CD14-positive monocyte (primary cell): ENCODE measurements around the gene TBC1D4. TPM values are rescaled to one million over a fixed set of nuclear protein-coding genes. Genes with fewer than 3 reads are reported as not detected.

ENCODE experiments used
- DNase-seq, 3 donors: peaks; one replicate each; pipeline ENCODE4 v3.0.0-alpha.2; 2011 to 2022
- H2AFZ ChIP-seq: 2 replicates; pipeline ENCODE4 v1.6.0; 2012; ENCODE audit warnings: mild to moderate bottlenecking, low read depth, low read length, inconsistent platforms; ENCODE audit not compliant: insufficient read depth, poor library complexity, severe bottlenecking
- H3K27ac ChIP-seq, 2 donors: 1 replicate in 1 of 2; 2 replicates in 1 of 2; pipeline ENCODE4 v1.5.1; 2012 to 2013; ENCODE audit warnings: low read length in 2 of 2, control low read depth in 1 of 2, inconsistent platforms in 1 of 2, low read depth in 1 of 2, mild to moderate bottlenecking in 1 of 2
- H3K27me3 ChIP-seq, 2 donors: one replicate each; pipeline versions ENCODE4 v1.6.0 to v1.6.1; 2011 to 2013; ENCODE audit warnings: low read length in 2 of 2; ENCODE audit not compliant: control insufficient read depth in 2 of 2, insufficient read depth in 2 of 2
- H3K36me3 ChIP-seq, 2 donors: replicated peaks in 1 of 2; 1 replicate in 1 of 2; 2 replicates in 1 of 2; pipeline versions ENCODE4 v1.5.1 to v1.6.1; 2012 to 2013; ENCODE audit warnings: low read length in 2 of 2, control low read depth in 1 of 2, inconsistent platforms in 1 of 2, mild to moderate bottlenecking in 1 of 2; ENCODE audit not compliant: insufficient read depth in 2 of 2, control insufficient read depth in 1 of 2
- H3K4me1 ChIP-seq, 2 donors: 1 replicate in 1 of 2; 2 replicates in 1 of 2; pipeline versions ENCODE4 v1.5.1 to v1.6.1; 2012 to 2013; ENCODE audit warnings: low read length in 2 of 2, control low read depth in 1 of 2, inconsistent platforms in 1 of 2, mild to moderate bottlenecking in 1 of 2, moderate library complexity in 1 of 2; ENCODE audit not compliant: insufficient read depth in 2 of 2, control insufficient read depth in 1 of 2
- H3K4me2 ChIP-seq: replicated peaks from 2 replicates; pipeline ENCODE3; 2012; ENCODE audit warnings: low read length, moderate library complexity, mild to moderate bottlenecking; ENCODE audit not compliant: poor library complexity, severe bottlenecking; ENCODE audit errors: extremely low read depth
- H3K4me3 ChIP-seq, 3 experiments: fragments of 200-600 bp in 1 of 3; sonication (generic) in 1 of 3; replicated peaks in 1 of 3; 1 replicate in 2 of 3; 2 replicates in 1 of 3; pipeline ENCODE4 v1.5.1; 2011 to 2013; ENCODE audit warnings: low read length in 3 of 3, mild to moderate bottlenecking in 3 of 3, control low read depth in 2 of 3, low read depth in 2 of 3, inconsistent platforms in 1 of 3, moderate library complexity in 1 of 3
- H3K79me2 ChIP-seq: 2 replicates; pipeline ENCODE4 v1.6.0; 2012; ENCODE audit warnings: mild to moderate bottlenecking, control low read depth, inconsistent platforms, low read length, moderate library complexity; ENCODE audit not compliant: insufficient read depth
- H3K9ac ChIP-seq: 2 replicates; pipeline ENCODE4 v1.6.0; 2017; ENCODE audit warnings: low read length, mild to moderate bottlenecking; ENCODE audit not compliant: insufficient read depth, poor library complexity, severe bottlenecking
- H3K9me3 ChIP-seq, 2 donors: replicated peaks in 1 of 2; 1 replicate in 1 of 2; 2 replicates in 1 of 2; pipeline versions ENCODE4 v1.5.1 to v1.6.1; 2012 to 2013; ENCODE audit warnings: low read length in 2 of 2, control low read depth in 1 of 2; ENCODE audit not compliant: control insufficient read depth in 1 of 2, insufficient read depth in 1 of 2
- H4K20me1 ChIP-seq: 2 replicates; pipeline ENCODE4 v1.6.0; 2012; ENCODE audit warnings: mild to moderate bottlenecking, low read length, control low read depth, moderate library complexity; ENCODE audit not compliant: insufficient read depth
- H3K27ac Mint-ChIP-seq, 7 donors: one replicate each; pipeline ENCODE4 v1.8.0; 2020; ENCODE audit warnings: mild to moderate bottlenecking in 7 of 7, mixed read lengths in 7 of 7, moderate library complexity in 6 of 7, inconsistent platforms in 2 of 7
- H3K27me3 Mint-ChIP-seq, 3 donors: one replicate each; pipeline ENCODE4 v1.8.0; 2021 to 2022; ENCODE audit warnings: low read depth in 3 of 3, mild to moderate bottlenecking in 3 of 3, mixed read lengths in 3 of 3, moderate library complexity in 3 of 3, inconsistent platforms in 1 of 3
- H3K36me3 Mint-ChIP-seq, 2 donors: one replicate each; pipeline ENCODE4 v1.8.0; 2020; ENCODE audit warnings: mixed read lengths in 2 of 2, inconsistent platforms in 1 of 2, mild to moderate bottlenecking in 1 of 2
- H3K4me1 Mint-ChIP-seq: one replicate; pipeline ENCODE4 v1.8.0; 2020; ENCODE audit warnings: mild to moderate bottlenecking, mixed read lengths
- H3K4me3 Mint-ChIP-seq, 2 donors: one replicate each; pipeline ENCODE4 v1.8.0; 2020; ENCODE audit warnings: mild to moderate bottlenecking in 2 of 2, mixed read lengths in 2 of 2, moderate library complexity in 1 of 2
- H3K9me3 Mint-ChIP-seq, 7 donors: one replicate each; pipeline ENCODE4 v1.8.0; 2020 to 2022; ENCODE audit warnings: mixed read lengths in 7 of 7, mild to moderate bottlenecking in 6 of 7, moderate library complexity in 6 of 7, inconsistent platforms in 2 of 7
- CTCF ChIP-seq: fragments of 200-600 bp; IDR thresholded peaks from one replicate; pipeline ENCODE4 v1.8.0; 2022; ENCODE audit warnings: antibody characterized with exemption, mild to moderate bottlenecking
- WGBS: methylation state at CpG from one replicate; pipeline ENCODE4 v1.1.5; 2013; ENCODE audit warnings: missing lambda C conversion rate; ENCODE audit not compliant: insufficient coverage; 5-methylcytosine and 5-hydroxymethylcytosine counted together
- intact Hi-C, 2 donors: fragments of 100-400 bp; cut with micrococcal nuclease; formaldehyde crosslinking; loops; one replicate each; pipeline versions ENCODE4 v1.15.0 to v1.15.1; 2023
- polyA plus RNA-seq, 3 donors: library from polyadenylated mRNA; depleted of rRNA in 1 of 3; unstranded in 2 of 3; stranded (reverse) in 1 of 3; fragments of 300-500 nt in 2 of 3; fragments of >200 nt in 1 of 3; fragmentation: Illumina TruSeq in 2 of 3; gene quantifications; 1 replicate in 2 of 3; 2 replicates in 1 of 3; pipeline ENCODE4 v1.2.3, GENCODE V29; 2012 to 2021

Gene TBC1D4
- polyA plus RNA-seq, 3 donors = 2.0 to 6.7 (median 2.5) TPM

- Mint-ChIP-seq H3K36me3 (no peaks in the 10 kb centered on the region), H3K27ac (no peak overlapping the region), H3K9me3 (peaks cover 0 to 2% (median 0%) of the 10 kb centered on the region in 7 donors), H3K27me3 (peaks cover 0 to 2% (median 1%) of the 10 kb centered on the region in 3 donors), H3K4me1 (no peaks in the 10 kb centered on the region), H3K4me3 (no peak overlapping the region)
- no peaks in the 10 kb centered on the region for H3K27me3 ChIP-seq
- H3K4me1 ChIP-seq = no peaks in the 10 kb centered on the region
- no peak overlapping the region for H3K27ac ChIP-seq
- no peak overlapping the region for H2AFZ ChIP-seq
- H4K20me1 ChIP-seq = no peaks in the 10 kb centered on the region
- H3K4me3 ChIP-seq = no peak overlapping the region
- H3K9me3 ChIP-seq = no peaks in the 10 kb centered on the region
- WGBS = 100% methylated on average over 1 of the region's 3 CpGs
- DNase-seq = no peak
- no peak for TF ChIP-seq CTCF
- H3K4me2 ChIP-seq = no peak overlapping the region
- H3K79me2 ChIP-seq = no peaks in the 10 kb centered on the region
- H3K9ac ChIP-seq = no peak overlapping the region
- intact Hi-C loops = no loop called here
- no peaks in the 10 kb centered on the region for H3K36me3 ChIP-seq
These were observed 125.5 kb downstream of the TBC1D4 start for GRCh38 chr13:75356421-75356820.

GRCh38 chr13:75355609-75356008, 126.4 kb downstream of the TBC1D4 start:
- no peak for DNase-seq
- H3K9me3 Mint-ChIP-seq = peaks cover 0 to 2% (median 0%) of the 10 kb centered on the region in 7 donors
- Histone ChIP-seq H3K9me3 (no peaks in the 10 kb centered on the region), H3K36me3 (no peaks in the 10 kb centered on the region), H3K4me2 (no peak overlapping the region), H3K79me2 (no peaks in the 10 kb centered on the region), H4K20me1 (no peaks in the 10 kb centered on the region), H3K4me3 (no peak overlapping the region), H3K27me3 (no peaks in the 10 kb centered on the region), H3K4me1 (no peaks in the 10 kb centered on the region), H2AFZ (no peak overlapping the region), H3K27ac (no peak overlapping the region), H3K9ac (no peak overlapping the region)
- peaks cover 0 to 2% (median 1%) of the 10 kb centered on the region in 3 donors for H3K27me3 Mint-ChIP-seq
- no peak overlapping the region for H3K27ac Mint-ChIP-seq
- H3K4me1 Mint-ChIP-seq = no peaks in the 10 kb centered on the region
- intact Hi-C loops = no loop called here
- no peak overlapping the region for H3K4me3 Mint-ChIP-seq
- no peaks in the 10 kb centered on the region for H3K36me3 Mint-ChIP-seq
- TF ChIP-seq CTCF = no peak
